ENCODE data around the gene LAMA3. TPM values are rescaled to one million over a fixed set of nuclear protein-coding genes. Genes with fewer than 3 reads are reported as not detected.

The LAMA3 gene
- total and polyA plus RNA-seq, 2 donors (not counting 1 experiment from before 2014, with no cell fraction given), result 0.75 to 13.2 TPM

DNA sequence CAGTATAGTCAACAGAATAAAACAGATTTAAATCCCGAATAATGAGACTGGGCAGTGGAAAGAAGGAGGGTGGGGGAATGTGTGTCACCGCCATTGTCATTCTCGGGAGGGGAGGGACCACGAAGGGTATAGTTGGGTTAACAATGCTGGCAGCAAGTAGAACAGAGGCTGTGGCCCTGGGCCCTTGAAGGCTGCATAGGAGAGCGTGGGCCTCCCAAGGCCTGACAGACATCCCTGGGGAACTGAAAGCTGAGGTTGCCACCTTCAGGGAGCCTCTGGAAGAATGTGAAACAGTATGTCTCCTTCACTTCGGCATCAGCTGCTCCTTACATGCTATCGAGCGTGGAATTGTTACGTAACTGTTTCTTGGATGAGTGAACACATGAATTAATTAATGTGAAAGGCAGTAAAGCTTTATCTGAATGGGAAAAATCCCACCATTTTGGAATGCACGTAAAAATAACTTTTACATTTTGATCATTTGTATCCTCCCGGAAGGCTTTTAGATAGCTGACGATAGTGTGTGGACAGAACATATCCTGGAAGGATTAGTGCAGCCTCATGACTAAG, 232.5 kb downstream of the LAMA3 start:
- no peaks in the 10 kb centered on the region for H3K36me3 ChIP-seq (ENCODE audit: control insufficient read depth, insufficient read depth, low read length)
- H3K9ac ChIP-seq (ENCODE audit: insufficient read depth, low read length), result no peak overlapping the region
- no peaks in the 10 kb centered on the region for H3K79me2 ChIP-seq (ENCODE audit: control insufficient read depth, insufficient read depth, low read length)
- H4K20me1 ChIP-seq (ENCODE audit: control insufficient read depth, extremely low read depth, insufficient read depth, low read length), result no peaks in the 10 kb centered on the region
- no peak for DNase-seq (ENCODE audit: low read depth in 2 of 2)
- no peak overlapping the region for H3K4me3 ChIP-seq (replicated peaks in 1 of 4; ENCODE audit: control extremely low read depth in 1 of 4, insufficient read depth in 1 of 4, low read depth in 3 of 4, low read length in 4 of 4)
- no peaks in the 10 kb centered on the region for H3K4me1 ChIP-seq (ENCODE audit: control insufficient read depth, extremely low read depth, insufficient read depth, low read length)
- H3K27me3 ChIP-seq (ENCODE audit: control insufficient read depth, insufficient read depth, low read length), result no peaks in the 10 kb centered on the region
- no peak overlapping the region for H2AFZ ChIP-seq (ENCODE audit: low read length)
- no peak overlapping the region for H3K4me2 ChIP-seq (ENCODE audit: extremely low read depth, insufficient read depth, low read length)
- H3K27ac ChIP-seq (ENCODE audit: insufficient read depth, low read length), result no peak overlapping the region
- no peaks in the 10 kb centered on the region for H3K9me3 ChIP-seq (ENCODE audit: control insufficient read depth, insufficient read depth, low read depth, low read length)
- TF ChIP-seq, protein P1, sequence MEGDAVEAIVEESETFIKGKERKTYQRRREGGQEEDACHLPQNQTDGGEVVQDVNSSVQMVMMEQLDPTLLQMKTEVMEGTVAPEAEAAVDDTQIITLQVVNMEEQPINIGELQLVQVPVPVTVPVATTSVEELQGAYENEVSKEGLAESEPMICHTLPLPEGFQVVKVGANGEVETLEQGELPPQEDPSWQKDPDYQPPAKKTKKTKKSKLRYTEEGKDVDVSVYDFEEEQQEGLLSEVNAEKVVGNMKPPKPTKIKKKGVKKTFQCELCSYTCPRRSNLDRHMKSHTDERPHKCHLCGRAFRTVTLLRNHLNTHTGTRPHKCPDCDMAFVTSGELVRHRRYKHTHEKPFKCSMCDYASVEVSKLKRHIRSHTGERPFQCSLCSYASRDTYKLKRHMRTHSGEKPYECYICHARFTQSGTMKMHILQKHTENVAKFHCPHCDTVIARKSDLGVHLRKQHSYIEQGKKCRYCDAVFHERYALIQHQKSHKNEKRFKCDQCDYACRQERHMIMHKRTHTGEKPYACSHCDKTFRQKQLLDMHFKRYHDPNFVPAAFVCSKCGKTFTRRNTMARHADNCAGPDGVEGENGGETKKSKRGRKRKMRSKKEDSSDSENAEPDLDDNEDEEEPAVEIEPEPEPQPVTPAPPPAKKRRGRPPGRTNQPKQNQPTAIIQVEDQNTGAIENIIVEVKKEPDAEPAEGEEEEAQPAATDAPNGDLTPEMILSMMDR (conservative IDR thresholded peaks at IDR 0.05 in 1 of 2, IDR thresholded peaks at IDR 0.05 in 1 of 2; ENCODE audit: low read depth in 1 of 2, low read length in 2 of 2), result no peak
- no peak for TF ChIP-seq EZH2 (IDR thresholded peaks at IDR 0.05; ENCODE audit: low read length, missing control alignments)

GRCh38 chr18:23922939-23923338, 233.7 kb downstream of the LAMA3 start:
- TF ChIP-seq, protein P1 (conservative IDR thresholded peaks at IDR 0.05 in 1 of 2, IDR thresholded peaks at IDR 0.05 in 1 of 2; ENCODE audit: low read depth in 1 of 2, low read length in 2 of 2), result no peak
- no peak for TF ChIP-seq EZH2 (IDR thresholded peaks at IDR 0.05; ENCODE audit: low read length, missing control alignments)
- H3K27me3 ChIP-seq (ENCODE audit: control insufficient read depth, insufficient read depth, low read length), result no peaks in the 10 kb centered on the region
- H3K9ac ChIP-seq (ENCODE audit: insufficient read depth, low read length), result no peak overlapping the region
- H3K79me2 ChIP-seq (ENCODE audit: control insufficient read depth, insufficient read depth, low read length), result no peaks in the 10 kb centered on the region
- H3K4me2 ChIP-seq (ENCODE audit: extremely low read depth, insufficient read depth, low read length), result no peak overlapping the region
- H2AFZ ChIP-seq (ENCODE audit: low read length), result no peak overlapping the region
- H3K9me3 ChIP-seq (ENCODE audit: control insufficient read depth, insufficient read depth, low read depth, low read length), result no peaks in the 10 kb centered on the region
- DNase-seq (ENCODE audit: low read depth in 2 of 2), result no peak
- no peak overlapping the region for H3K4me3 ChIP-seq (replicated peaks in 1 of 4; ENCODE audit: control extremely low read depth in 1 of 4, insufficient read depth in 1 of 4, low read depth in 3 of 4, low read length in 4 of 4)
- H3K27ac ChIP-seq (ENCODE audit: insufficient read depth, low read length), result no peak overlapping the region
- H4K20me1 ChIP-seq (ENCODE audit: control insufficient read depth, extremely low read depth, insufficient read depth, low read length), result no peaks in the 10 kb centered on the region
- H3K4me1 ChIP-seq (ENCODE audit: control insufficient read depth, extremely low read depth, insufficient read depth, low read length), result no peaks in the 10 kb centered on the region
- no peaks in the 10 kb centered on the region for H3K36me3 ChIP-seq (ENCODE audit: control insufficient read depth, insufficient read depth, low read length)

GRCh38 chr18:23924813-23925212, 235.6 kb downstream of the LAMA3 start:
- TF ChIP-seq EZH2 (IDR thresholded peaks at IDR 0.05; ENCODE audit: low read length, missing control alignments), result no peak
- TF ChIP-seq, protein P1 (conservative IDR thresholded peaks at IDR 0.05 in 1 of 2, IDR thresholded peaks at IDR 0.05 in 1 of 2; ENCODE audit: low read depth in 1 of 2, low read length in 2 of 2), result no peak
- H3K79me2 ChIP-seq (ENCODE audit: control insufficient read depth, insufficient read depth, low read length), result no peaks in the 10 kb centered on the region

More at GRCh38 chr18:23924813-23925212, 235.6 kb downstream of the LAMA3 start:
- no peaks in the 10 kb centered on the region for H3K36me3 ChIP-seq (ENCODE audit: control insufficient read depth, insufficient read depth, low read length)
- H3K4me1 ChIP-seq (ENCODE audit: control insufficient read depth, extremely low read depth, insufficient read depth, low read length), result no peaks in the 10 kb centered on the region
- no peak overlapping the region for H3K27ac ChIP-seq (ENCODE audit: insufficient read depth, low read length)
- no peak overlapping the region for H2AFZ ChIP-seq (ENCODE audit: low read length)
- DNase-seq (ENCODE audit: low read depth in 2 of 2), result peak; percentile 46 to 72
- H3K4me2 ChIP-seq (ENCODE audit: extremely low read depth, insufficient read depth, low read length), result no peak overlapping the region
- H3K9me3 ChIP-seq (ENCODE audit: control insufficient read depth, insufficient read depth, low read depth, low read length), result no peaks in the 10 kb centered on the region
- H3K9ac ChIP-seq (ENCODE audit: insufficient read depth, low read length), result no peak overlapping the region
- no peaks in the 10 kb centered on the region for H4K20me1 ChIP-seq (ENCODE audit: control insufficient read depth, extremely low read depth, insufficient read depth, low read length)
- no peaks in the 10 kb centered on the region for H3K27me3 ChIP-seq (ENCODE audit: control insufficient read depth, insufficient read depth, low read length)
- H3K4me3 ChIP-seq (replicated peaks in 1 of 4; ENCODE audit: control extremely low read depth in 1 of 4, insufficient read depth in 1 of 4, low read depth in 3 of 4, low read length in 4 of 4), result no peak overlapping the region
